GM12878 (cell line): ENCODE results near the gene PRPS1. TPM values are rescaled to one million over a fixed set of nuclear protein-coding genes. Genes with fewer than 3 reads are reported as not detected.
A peak's percentile ranks its signal among the peaks of the same experiment; 100 is the strongest.

ENCODE experiments used
- ATAC-seq: fragments of 200-7000 bp; cut with Tn5 transposase; 3 replicates; pipeline ENCODE4 v1.9.1; 2020; ENCODE audit warnings: mild to moderate bottlenecking, moderate library complexity
- BruUV-seq: library from RNA; stranded (reverse); fragments of 400-500 nt; replicated peaks from 2 replicates; lab custom pipeline; 2021; lab: Mats Ljungman, UMichigan
- CTCF ChIA-PET: fragments of 300-600 bp; sonication (Branson Sonifier 250); formaldehyde crosslinking; extraction: SDS; loops from one replicate; lab custom pipeline; 2021; ENCODE audit warnings: inconsistent platforms; lab: Yijun Ruan, JAX
- POLR2A ChIA-PET: fragments of 350-600 bp; formaldehyde crosslinking; extraction: SDS; loops from one replicate; lab custom pipeline; 2021; ENCODE audit warnings: inconsistent platforms; lab: Charles Lee
- RAD21 ChIA-PET: fragments of 300-600 bp; sonication (Branson Sonifier 250); formaldehyde crosslinking; loops from one replicate; lab custom pipeline; 2023; ENCODE audit warnings: antibody characterized with exemption; ENCODE audit not compliant: unreplicated experiment; lab: Charles Lee
- SMC1A ChIA-PET: fragments of 300-600 bp; sonication (Branson Sonifier 250); formaldehyde crosslinking; loops from one replicate; lab custom pipeline; 2023; ENCODE audit not compliant: unreplicated experiment, uncharacterized antibody; lab: Charles Lee
- DNase-seq: peaks from one replicate; pipeline ENCODE4 v3.0.0-alpha.2; 2011; ENCODE audit warnings: low read depth, low spot score
- FAIRE-seq: peaks from 3 replicates; lab custom pipeline; 2011; peaks lifted over from hg19 to GRCh38; lab: Jason Lieb, UNC
- H2AFZ ChIP-seq: 2 replicates; pipeline ENCODE4 v1.6.0; 2011; ENCODE audit warnings: low read depth, low read length, control low read depth; ENCODE audit not compliant: control insufficient read depth
- H3K27ac ChIP-seq: 2 replicates; pipeline ENCODE4 v1.5.1; 2011; ENCODE audit warnings: control low read depth; ENCODE audit not compliant: control insufficient read depth, insufficient read depth
- H3K27me3 ChIP-seq, 2 experiments: replicated peaks in 1 of 2; 2 replicates each; pipeline versions ENCODE4 v1.6.0 to v1.6.1; 2011; ENCODE audit warnings: low read length in 1 of 2; ENCODE audit not compliant: control insufficient read depth in 2 of 2, insufficient read depth in 2 of 2
- H3K36me3 ChIP-seq, 2 experiments: 2 replicates each; pipeline ENCODE4 v1.5.1; 2011; ENCODE audit warnings: low read length in 1 of 2; ENCODE audit not compliant: control insufficient read depth in 2 of 2, insufficient read depth in 2 of 2
- H3K4me1 ChIP-seq: 2 replicates; pipeline ENCODE4 v1.6.1; 2011; ENCODE audit warnings: mild to moderate bottlenecking, low read length, moderate library complexity, mixed read lengths; ENCODE audit not compliant: control insufficient read depth, insufficient read depth
- H3K4me2 ChIP-seq: 2 replicates; pipeline ENCODE4 v1.6.0; 2011; ENCODE audit warnings: control low read depth; ENCODE audit not compliant: control insufficient read depth, insufficient read depth
- H3K4me3 ChIP-seq: fragments of 200-600 bp; sonication (generic); 2 replicates; pipeline ENCODE4 v1.5.1; 2016
- H3K79me2 ChIP-seq: 2 replicates; pipeline ENCODE4 v1.6.0; 2011; ENCODE audit warnings: low read length; ENCODE audit not compliant: control insufficient read depth, insufficient read depth
- H3K9ac ChIP-seq: 2 replicates; pipeline ENCODE4 v1.8.0; 2011; ENCODE audit warnings: low read length, control low read depth, mixed read lengths; ENCODE audit not compliant: control insufficient read depth, insufficient read depth
- H3K9me3 ChIP-seq: replicated peaks from 3 replicates; pipeline ENCODE4 v1.5.1; 2011; ENCODE audit warnings: mild to moderate bottlenecking, low read length; ENCODE audit not compliant: control insufficient read depth, insufficient read depth
- H4K20me1 ChIP-seq: 2 replicates; pipeline ENCODE4 v1.6.0; 2011; ENCODE audit not compliant: control insufficient read depth, insufficient read depth
- BMI1 ChIP-seq: fragments of 450-650 bp; IDR thresholded peaks from 2 replicates; pipeline ENCODE4 v1.6.1; 2016; ENCODE audit warnings: mild to moderate bottlenecking, moderate library complexity, borderline replicate concordance
- CHD2 ChIP-seq: IDR thresholded peaks from 2 replicates; pipeline ENCODE4 v1.6.1; 2011; ENCODE audit warnings: low read depth, low read length, improper control_type of control experiment, borderline replicate concordance
- ZNF207 ChIP-seq: fragments of 450-650 bp; IDR thresholded peaks from 2 replicates; pipeline ENCODE4 v1.6.1; 2014; ENCODE audit warnings: antibody characterized with exemption, mild to moderate bottlenecking, borderline replicate concordance
- WGBS: methylation state at CpG from one replicate; pipeline ENCODE4 v1.1.6; 2016; ENCODE audit warnings: low lambda C conversion rate; ENCODE audit not compliant: insufficient replicate concordance, insufficient coverage; ENCODE audit errors: missing lambda C conversion rate; 5-methylcytosine and 5-hydroxymethylcytosine counted together
- in situ Hi-C: fragments of 300-500 bp; cut with MboI; formaldehyde crosslinking; loops from 9 replicates; pipeline ENCODE4 v1.14.3; 2018; ENCODE audit warnings: mixed read lengths
- intact Hi-C: fragments of 100-400 bp; cut with micrococcal nuclease; formaldehyde crosslinking; loops from one replicate; pipeline ENCODE4 v1.14.2; 2022; ENCODE audit not compliant: unreplicated experiment
- polyA plus RNA-seq, 11 experiments: library from polyadenylated mRNA; depleted of rRNA in 4 of 11; unstranded in 6 of 11; stranded (reverse) in 5 of 11; fragments of >200 nt; fragmentation: Nextera tagmentation in 4 of 11; fragmentation: Illumina TruSeq in 1 of 11; extraction: Ambion mirVana in 4 of 11; extraction: Trizol in 1 of 11; gene quantifications; 1 replicate in 1 of 11; 2 replicates in 10 of 11; pipeline versions ENCODE4 v1.2.1 to v1.2.3, GENCODE V29; 2011 to 2016; ENCODE audit warnings: inconsistent platforms in 2 of 11, missing spikeins in 2 of 11, low read depth in 1 of 11
- total RNA-seq, 4 experiments: library from RNA; depleted of rRNA in 3 of 4; stranded (reverse); fragments of >200 nt in 3 of 4; fragmentation: Illumina TruSeq in 1 of 4; extraction: Trizol in 1 of 4; gene quantifications; 2 replicates each; pipeline versions ENCODE4 v1.2.1 to v1.2.3, GENCODE V29; 2013 to 2021

Gene PRPS1
- total and polyA plus RNA-seq, 10 of the 15 experiments (the other 5 are each of a cell fraction or from before 2014, with no cell fraction given) = 26.5 to 86.5 (median 61.1) TPM

- in situ Hi-C loops = no loop called here
- Histone ChIP-seq H3K9ac (no peak overlapping the region), H3K4me2 (no peak overlapping the region), H4K20me1 (no peaks in the 10 kb centered on the region), H3K4me3 (no peak overlapping the region), H3K36me3 (no peaks in the 10 kb centered on the region), H3K27me3 (no peaks in the 10 kb centered on the region), H2AFZ (peak overlapping the region; percentile 21; the same call in 1 of the 2 replicates), H3K4me1 (peaks cover 24% of the 10 kb centered on the region; the same call in 1 of the 2 replicates), H3K27ac (no peak overlapping the region), H3K79me2 (no peaks in the 10 kb centered on the region), H3K9me3 (no peaks in the 10 kb centered on the region)
- SMC1A ChIA-PET = interaction anchor here (0.9 to 3.4 kb wide), 6 partner anchors 9 to 26 kb away, joined by 3 to 26 read pairs (median 11); no protein-coding TSS in a partner anchor
- ATAC-seq = peak; percentile 18; the same call in 1 of the 3 replicates
- no peak for DNase-seq
- TF ChIP-seq CHD2 = no peak
- TF ChIP-seq BMI1 = no peak
- no peak for TF ChIP-seq ZNF207
- intact Hi-C loops = no loop called here
- RAD21 ChIA-PET = interaction anchor here (1.8 to 2.3 kb wide), 3 partner anchors 11 to 27 kb away, joined by 17 to 24 read pairs (median 17); no protein-coding TSS in a partner anchor
- peak; percentile 62 for FAIRE-seq
- CTCF ChIA-PET = interaction anchor here (1.4 to 2.4 kb wide), 3 partner anchors 14 to 22 kb away, joined by 3 to 13 read pairs (median 6); no protein-coding TSS in a partner anchor
- BruUV-seq = no TSS peak
- POLR2A ChIA-PET = interaction anchor here (1.3 to 1.5 kb wide), 5 partner anchors 8 to 23 kb away, joined by 3 to 12 read pairs (median 5); no protein-coding TSS in a partner anchor
- 36% methylated on average over 4 of the region's 4 CpGs for WGBS
Observed at GRCh38 chrX:107700317-107700774, 72.0 kb downstream of the PRPS1 start.

Other genes with a start within 250 kb of the PRPS1 start
- 0.06 TPM in 1 of 2 replicates, not detected in the other for gene FRMPD3, start 178.9 kb upstream of the PRPS1 start, total RNA-seq (2014; rRNA removed)
- gene FRMPD3, start 178.9 kb upstream of the PRPS1 start, total RNA-seq (2014; rRNA removed; fragmentation: Illumina TruSeq; extraction: Trizol) = not detected in 2 replicates
- 0.05 TPM in 1 of 2 replicates, not detected in the other for gene FRMPD3, start 178.9 kb upstream of the PRPS1 start, total RNA-seq (2021)
- gene FRMPD3, start 178.9 kb upstream of the PRPS1 start, polyA plus RNA-seq (2011; rRNA removed) = 0.01 and 0.04 TPM in 2 replicates
- 0.01 TPM in 1 of 2 replicates, not detected in the other for gene FRMPD3, start 178.9 kb upstream of the PRPS1 start, polyA plus RNA-seq (2014; fragmentation: Illumina TruSeq; extraction: Trizol)
- not detected for gene FRMPD3, start 178.9 kb upstream of the PRPS1 start, polyA plus RNA-seq (2014; fragmentation: Nextera tagmentation; extraction: Ambion mirVana)
- gene FRMPD3, start 178.9 kb upstream of the PRPS1 start, polyA plus RNA-seq (2014; rRNA removed) = 0.03 TPM in 1 of 2 replicates, not detected in the other
- gene FRMPD3, start 178.9 kb upstream of the PRPS1 start, polyA plus RNA-seq (2016; fragmentation: Nextera tagmentation; extraction: Ambion mirVana) = not detected
- gene TSC22D3, start 147.3 kb downstream of the PRPS1 start, total RNA-seq (2014; rRNA removed) = 15.7 and 18.1 TPM in 2 replicates
- gene TSC22D3, start 147.3 kb downstream of the PRPS1 start, total RNA-seq (2014; rRNA removed; fragmentation: Illumina TruSeq; extraction: Trizol) = 9.6 and 12.0 TPM in 2 replicates
- 14.1 and 16.3 TPM in 2 replicates for gene TSC22D3, start 147.3 kb downstream of the PRPS1 start, total RNA-seq (2021)
- gene TSC22D3, start 147.3 kb downstream of the PRPS1 start, polyA plus RNA-seq (2011; rRNA removed) = 122 and 132 TPM in 2 replicates
- 11.8 and 12.5 TPM in 2 replicates for gene TSC22D3, start 147.3 kb downstream of the PRPS1 start, polyA plus RNA-seq (2014; fragmentation: Illumina TruSeq; extraction: Trizol)
- gene TSC22D3, start 147.3 kb downstream of the PRPS1 start, polyA plus RNA-seq (2014; fragmentation: Nextera tagmentation; extraction: Ambion mirVana) = 1 to 10 TPM; 4.6 to 8.6 TPM
- 14.9 and 20.9 TPM in 2 replicates for gene TSC22D3, start 147.3 kb downstream of the PRPS1 start, polyA plus RNA-seq (2014; rRNA removed)
- gene TSC22D3, start 147.3 kb downstream of the PRPS1 start, polyA plus RNA-seq (2016; fragmentation: Nextera tagmentation; extraction: Ambion mirVana) = 10 to 100 TPM; 19.0 to 21.1 TPM
- not detected in 2 replicates for gene NCBP2L, start 149.2 kb downstream of the PRPS1 start, total RNA-seq (2014; rRNA removed)
- gene NCBP2L, start 149.2 kb downstream of the PRPS1 start, total RNA-seq (2014; rRNA removed; fragmentation: Illumina TruSeq; extraction: Trizol) = not detected in 2 replicates
- gene NCBP2L, start 149.2 kb downstream of the PRPS1 start, total RNA-seq (2021) = not detected in 2 replicates
- gene NCBP2L, start 149.2 kb downstream of the PRPS1 start, polyA plus RNA-seq (2011; rRNA removed) = not detected in 2 replicates
- not detected in 2 replicates for gene NCBP2L, start 149.2 kb downstream of the PRPS1 start, polyA plus RNA-seq (2014; fragmentation: Illumina TruSeq; extraction: Trizol)
- gene NCBP2L, start 149.2 kb downstream of the PRPS1 start, polyA plus RNA-seq (2014; fragmentation: Nextera tagmentation; extraction: Ambion mirVana) = not detected
- gene NCBP2L, start 149.2 kb downstream of the PRPS1 start, polyA plus RNA-seq (2014; rRNA removed) = not detected in 2 replicates
- not detected for gene NCBP2L, start 149.2 kb downstream of the PRPS1 start, polyA plus RNA-seq (2016; fragmentation: Nextera tagmentation; extraction: Ambion mirVana)
- gene MID2, start 197.4 kb downstream of the PRPS1 start, total RNA-seq (2014; rRNA removed) = not detected in 2 replicates
- gene MID2, start 197.4 kb downstream of the PRPS1 start, total RNA-seq (2014; rRNA removed; fragmentation: Illumina TruSeq; extraction: Trizol) = not detected in 2 replicates
- gene MID2, start 197.4 kb downstream of the PRPS1 start, total RNA-seq (2021) = 0.21 TPM in 1 of 2 replicates, not detected in the other
- 0.04 and 0.09 TPM in 2 replicates for gene MID2, start 197.4 kb downstream of the PRPS1 start, polyA plus RNA-seq (2011; rRNA removed)
- gene MID2, start 197.4 kb downstream of the PRPS1 start, polyA plus RNA-seq (2014; fragmentation: Illumina TruSeq; extraction: Trizol) = not detected in 2 replicates
- gene MID2, start 197.4 kb downstream of the PRPS1 start, polyA plus RNA-seq (2014; fragmentation: Nextera tagmentation; extraction: Ambion mirVana) = not detected
- gene MID2, start 197.4 kb downstream of the PRPS1 start, polyA plus RNA-seq (2014; rRNA removed) = not detected in 2 replicates
- gene MID2, start 197.4 kb downstream of the PRPS1 start, polyA plus RNA-seq (2016; fragmentation: Nextera tagmentation; extraction: Ambion mirVana) = not detected